Caco-2 (cell line): Measurements from ENCODE around the gene PCBP2. TPM values are rescaled to one million over a fixed set of nuclear protein-coding genes. Genes with fewer than 3 reads are reported as not detected.
A peak's percentile ranks its signal among the peaks of the same experiment; 100 is the strongest.
"Not testable (repeated sequence)": the region's sequence is repeated elsewhere in the genome, so short reads cannot be mapped to it uniquely, and the experiment has no call there.

ENCODE experiments used
- BruUV-seq: library from RNA; stranded (reverse); fragments of 400-500 nt; replicated peaks from 2 replicates; lab custom pipeline; 2021; lab: Mats Ljungman, UMichigan
- CTCF ChIA-PET: fragments of 300-600 bp; sonication (Branson Sonifier 250); formaldehyde crosslinking; loops from one replicate; lab custom pipeline; 2022; ENCODE audit warnings: antibody characterized with exemption; lab: Charles Lee
- POLR2A ChIA-PET: fragments of 300-600 bp; sonication (Branson Sonifier 250); formaldehyde crosslinking; loops from one replicate; lab custom pipeline; 2022; ENCODE audit warnings: antibody characterized with exemption; lab: Charles Lee
- DNase-seq, 2 experiments: peaks; one replicate each; pipeline versions ENCODE4 v3.0.0 to v3.0.0-alpha.2; 2020 to 2022
- H3K27me3 ChIP-seq: replicated peaks from 2 replicates; pipeline ENCODE4 v1.6.0; 2011; ENCODE audit warnings: low read length; ENCODE audit not compliant: control insufficient read depth, insufficient read depth
- H3K36me3 ChIP-seq: 2 replicates; pipeline ENCODE4 v1.5.1; 2011; ENCODE audit warnings: low read length; ENCODE audit not compliant: control insufficient read depth, insufficient read depth
- H3K4me1 ChIP-seq: fragments of 250-450 bp; sonication (Bioruptor Pico); 2 replicates; pipeline ENCODE4 v1.5.1; 2020; ENCODE audit warnings: mild to moderate bottlenecking
- H3K4me3 ChIP-seq: 2 replicates; pipeline ENCODE4 v1.5.1; 2011; ENCODE audit warnings: low read depth, mild to moderate bottlenecking, control low read depth, low read length
- H3K9me3 ChIP-seq: fragments of 250-450 bp; sonication (Bioruptor Pico); 2 replicates; pipeline ENCODE4 v1.5.1; 2020; ENCODE audit warnings: mild to moderate bottlenecking, moderate library complexity
- H3K27ac Mint-ChIP-seq: one replicate; pipeline ENCODE4 v1.8.0; 2022; ENCODE audit warnings: mixed read lengths; ENCODE audit not compliant: unreplicated experiment
- H3K27me3 Mint-ChIP-seq: one replicate; pipeline ENCODE4 v1.8.0; 2022; ENCODE audit warnings: mixed read lengths; ENCODE audit not compliant: insufficient read depth, unreplicated experiment
- H3K36me3 Mint-ChIP-seq: one replicate; pipeline ENCODE4 v1.8.0; 2022; ENCODE audit warnings: mild to moderate bottlenecking, mixed read lengths; ENCODE audit not compliant: insufficient read depth, unreplicated experiment
- H3K4me1 Mint-ChIP-seq: one replicate; pipeline ENCODE4 v1.8.0; 2022; ENCODE audit warnings: low read depth, mixed read lengths; ENCODE audit not compliant: unreplicated experiment
- H3K4me3 Mint-ChIP-seq: one replicate; pipeline ENCODE4 v1.8.0; 2022; ENCODE audit warnings: mild to moderate bottlenecking, moderate library complexity, mixed read lengths; ENCODE audit not compliant: unreplicated experiment
- H3K9me3 Mint-ChIP-seq: one replicate; pipeline ENCODE4 v1.8.0; 2022; ENCODE audit warnings: mixed read lengths; ENCODE audit not compliant: unreplicated experiment
- intact Hi-C: fragments of 100-400 bp; cut with micrococcal nuclease; formaldehyde crosslinking; loops from one replicate; pipeline ENCODE4 v1.10.0; 2022; ENCODE audit not compliant: unreplicated experiment
- total RNA-seq: library from RNA; stranded (reverse); gene quantifications from 2 replicates; pipeline ENCODE4 v1.2.3, GENCODE V29; 2022
- TF ChIP-seq, protein P1 (sequence below), 2 experiments: fragments of 200-600 bp in 1 of 2; IDR thresholded peaks; 1 replicate in 1 of 2; 2 replicates in 1 of 2; pipeline versions ENCODE4 v1.5.1 to v1.8.0; 2011 to 2022; ENCODE audit warnings: antibody characterized with exemption in 1 of 2, control low read depth in 1 of 2, inconsistent platforms in 1 of 2, low read depth in 1 of 2, low read length in 1 of 2, mild to moderate bottlenecking in 1 of 2, moderate library complexity in 1 of 2; ENCODE audit not compliant: insufficient read depth in 1 of 2, severe bottlenecking in 1 of 2, unreplicated experiment in 1 of 2

The PCBP2 gene
- total RNA-seq, 1 experiment from 2014 or later, result 1,143 TPM

DNA sequence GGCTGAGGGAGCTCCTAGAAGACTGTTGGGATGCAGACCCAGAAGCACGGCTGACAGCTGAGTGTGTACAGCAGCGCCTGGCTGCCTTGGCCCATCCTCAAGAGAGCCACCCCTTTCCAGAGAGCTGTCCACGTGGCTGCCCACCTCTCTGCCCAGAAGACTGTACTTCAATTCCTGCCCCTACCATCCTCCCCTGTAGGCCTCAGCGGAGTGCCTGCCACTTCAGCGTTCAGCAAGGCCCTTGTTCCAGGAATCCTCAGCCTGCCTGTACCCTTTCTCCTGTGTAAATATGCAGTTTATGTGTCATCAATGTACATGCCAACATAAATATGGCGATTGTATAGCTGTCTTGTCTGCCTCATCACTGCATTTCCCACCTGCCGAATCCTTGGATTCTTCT is 20.7 kb upstream of the PCBP2 start:
- BruUV-seq, result no TSS peak
- H3K27me3 ChIP-seq, result no peaks in the 10 kb centered on the region
- TF ChIP-seq, protein P1, sequence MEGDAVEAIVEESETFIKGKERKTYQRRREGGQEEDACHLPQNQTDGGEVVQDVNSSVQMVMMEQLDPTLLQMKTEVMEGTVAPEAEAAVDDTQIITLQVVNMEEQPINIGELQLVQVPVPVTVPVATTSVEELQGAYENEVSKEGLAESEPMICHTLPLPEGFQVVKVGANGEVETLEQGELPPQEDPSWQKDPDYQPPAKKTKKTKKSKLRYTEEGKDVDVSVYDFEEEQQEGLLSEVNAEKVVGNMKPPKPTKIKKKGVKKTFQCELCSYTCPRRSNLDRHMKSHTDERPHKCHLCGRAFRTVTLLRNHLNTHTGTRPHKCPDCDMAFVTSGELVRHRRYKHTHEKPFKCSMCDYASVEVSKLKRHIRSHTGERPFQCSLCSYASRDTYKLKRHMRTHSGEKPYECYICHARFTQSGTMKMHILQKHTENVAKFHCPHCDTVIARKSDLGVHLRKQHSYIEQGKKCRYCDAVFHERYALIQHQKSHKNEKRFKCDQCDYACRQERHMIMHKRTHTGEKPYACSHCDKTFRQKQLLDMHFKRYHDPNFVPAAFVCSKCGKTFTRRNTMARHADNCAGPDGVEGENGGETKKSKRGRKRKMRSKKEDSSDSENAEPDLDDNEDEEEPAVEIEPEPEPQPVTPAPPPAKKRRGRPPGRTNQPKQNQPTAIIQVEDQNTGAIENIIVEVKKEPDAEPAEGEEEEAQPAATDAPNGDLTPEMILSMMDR (IDR thresholded peaks at IDR 0.05; ENCODE audit: insufficient read depth in 1 of 2, low read depth in 1 of 2, low read length in 1 of 2, severe bottlenecking in 1 of 2, unreplicated experiment in 1 of 2), result no peak
- CTCF ChIA-PET, result no interaction called here
- H3K4me3 ChIP-seq, result no peak overlapping the region
- no peak for DNase-seq
- Mint-ChIP-seq H3K27me3 (no peaks in the 10 kb centered on the region), H3K36me3 (peaks cover 4% of the 10 kb centered on the region), H3K4me3 (no peak overlapping the region), H3K9me3 (no peaks in the 10 kb centered on the region), H3K4me1 (peaks cover 11% of the 10 kb centered on the region), H3K27ac (no peak overlapping the region)
- no peaks in the 10 kb centered on the region for H3K4me1 ChIP-seq
- intact Hi-C loops, result no loop called here
- no peaks in the 10 kb centered on the region for H3K9me3 ChIP-seq
- no peaks in the 10 kb centered on the region for H3K36me3 ChIP-seq
- POLR2A ChIA-PET, result interaction anchor here (0.6 kb wide), 1 partner anchor 44 kb away, joined by 4 read pairs; no protein-coding TSS in a partner anchor

DNA sequence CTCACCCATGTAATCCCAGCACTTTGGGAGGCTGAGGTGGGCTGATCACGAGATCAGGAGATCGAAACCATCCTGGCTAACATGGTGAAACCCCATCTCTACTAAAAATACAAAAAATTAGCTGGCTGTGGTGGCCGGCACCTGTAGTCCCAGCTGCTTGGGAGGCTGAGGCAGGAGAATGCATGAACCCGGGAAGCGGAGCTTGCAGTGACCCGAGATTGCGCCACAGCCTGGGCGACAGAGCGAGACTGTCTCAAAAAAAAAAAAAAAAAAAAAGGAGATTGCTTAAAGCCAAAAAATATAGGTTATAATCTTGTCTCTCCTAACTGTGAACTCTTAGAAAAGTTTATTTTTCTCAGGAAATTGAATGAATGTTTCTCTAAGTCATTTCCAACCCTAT is 16.6 kb upstream of the PCBP2 start:
- H3K27me3 ChIP-seq, H3K9me3 Mint-ChIP-seq, H3K27me3 Mint-ChIP-seq, H3K27ac Mint-ChIP-seq, DNase-seq, BruUV-seq, H3K4me1 Mint-ChIP-seq, H3K4me1 ChIP-seq, H3K36me3 Mint-ChIP-seq, H3K4me3 Mint-ChIP-seq, H3K36me3 ChIP-seq, H3K9me3 ChIP-seq, intact Hi-C loops, POLR2A ChIA-PET, CTCF ChIA-PET, H3K4me3 ChIP-seq: not testable (repeated sequence)

GRCh38 chr12:53439582-53439981 is 12.3 kb upstream of the PCBP2 start:
- Mint-ChIP-seq H3K4me1 (peaks cover 19% of the 10 kb centered on the region), H3K4me3 (peak overlapping the region; percentile 61), H3K36me3 (peaks cover 28% of the 10 kb centered on the region)
- intact Hi-C loops, H3K4me3 ChIP-seq, H3K9me3 ChIP-seq, H3K27me3 ChIP-seq, H3K27me3 Mint-ChIP-seq, H3K9me3 Mint-ChIP-seq, DNase-seq, BruUV-seq, H3K36me3 ChIP-seq, H3K27ac Mint-ChIP-seq: not testable (repeated sequence)
- POLR2A ChIA-PET, result interaction anchor here (0.7 kb wide), 1 partner anchor 115 kb away, joined by 5 read pairs; no protein-coding TSS in a partner anchor
- CTCF ChIA-PET, result interaction anchor here (2.2 kb wide), 1 partner anchor 18 kb away, joined by 22 read pairs; no protein-coding TSS in a partner anchor
- H3K4me1 ChIP-seq, result peaks cover 18% of the 10 kb centered on the region

DNA sequence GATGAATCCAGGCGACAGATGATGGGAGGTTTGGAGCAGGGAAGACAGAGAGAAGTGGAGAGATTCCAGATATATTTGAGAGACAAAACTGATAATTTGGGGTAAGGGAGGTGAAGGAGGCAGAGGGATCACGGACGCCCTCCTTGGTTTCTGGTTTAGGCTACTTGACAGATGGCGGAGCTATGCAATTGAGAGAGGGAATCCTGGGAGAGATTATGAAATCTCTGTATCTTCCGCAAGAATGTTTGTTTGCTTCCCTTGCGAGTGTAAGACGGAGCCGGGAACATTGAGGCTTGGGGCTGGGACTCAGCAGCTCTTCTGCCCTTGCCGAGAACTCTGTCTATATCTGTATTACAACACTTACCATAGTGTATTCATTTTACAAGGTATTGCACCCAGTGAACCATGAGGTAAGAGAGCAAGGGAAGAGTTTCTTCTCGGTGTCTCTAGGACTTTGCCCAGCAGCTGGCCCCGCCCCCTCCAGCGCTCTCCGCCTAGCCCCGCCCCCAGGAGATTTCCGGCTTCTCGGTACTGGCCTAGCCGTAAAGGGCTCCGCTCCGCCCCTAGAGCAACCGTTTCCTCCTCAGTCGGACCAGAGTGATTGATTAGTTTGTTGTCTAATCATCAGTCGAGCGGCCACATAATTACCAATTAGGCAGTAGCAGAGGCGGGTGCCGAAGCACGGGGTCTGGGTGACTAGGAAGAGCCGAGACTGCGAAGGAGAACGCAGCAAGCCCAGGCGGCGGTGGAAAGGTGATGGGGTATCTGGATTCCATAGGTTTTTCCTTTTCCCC is 10.7 kb upstream of the PCBP2 start, which contains the start of gene PRR13:
Gene PRR13, plus strand, starts transcription at position 695 of the 794 bp plus-strand sequence. CDS start 981 bp downstream, outside the sequence.
- peak within 1 kb of the TSS; percentile 85 for H3K4me3 Mint-ChIP-seq
- no peaks in the 10 kb centered on the region for H3K27me3 Mint-ChIP-seq
- DNase-seq, result peak; percentile 98 to 99
- H3K27me3 ChIP-seq, result no peaks in the 10 kb centered on the region
- ChIA-PET CTCF (interaction anchor here (0.6 to 2.2 kb wide), 6 partner anchors 9 to 120 kb away, joined by 3 to 22 read pairs (median 6); partner anchors contain the start of gene AAAS), POLR2A (interaction anchor here (0.7 to 1.6 kb wide), 5 partner anchors 24 to 120 kb away, joined by 3 to 13 read pairs (median 5); partner anchors contain the start of genes SP1 and TARBP2)
- H3K36me3 Mint-ChIP-seq, result peaks cover 45% of the 10 kb centered on the region
- H3K9me3 ChIP-seq, result no peaks in the 10 kb centered on the region
- TF ChIP-seq, protein P1 (IDR thresholded peaks at IDR 0.05; ENCODE audit: insufficient read depth in 1 of 2, low read depth in 1 of 2, low read length in 1 of 2, severe bottlenecking in 1 of 2, unreplicated experiment in 1 of 2), result no peak
- no peaks in the 10 kb centered on the region for H3K9me3 Mint-ChIP-seq
- peak within 1 kb of the TSS; percentile 98 for H3K27ac Mint-ChIP-seq
- H3K4me1 ChIP-seq, result peaks cover 30% of the 10 kb centered on the region
- no peaks in the 10 kb centered on the region; the same call in 1 of the 2 replicates for H3K36me3 ChIP-seq
- intact Hi-C loops, result loop anchor here (1.0 kb wide), 3 partner anchors 10 to 62 kb away; no protein-coding TSS in a partner anchor
- TSS peak; percentile 94 for BruUV-seq
- peaks cover 26% of the 10 kb centered on the region for H3K4me1 Mint-ChIP-seq
- peak within 1 kb of the TSS; percentile 69 for H3K4me3 ChIP-seq
